Forelimb muscle (tissue), 1 donor: ENCODE data around the gene NEFH. TPM values are rescaled to one million over a fixed set of nuclear protein-coding genes. Genes with fewer than 3 reads are reported as not detected.

Experiments used
- DNase-seq: peaks from one replicate; pipeline ENCODE4 v3.0.0-alpha.2; 2013; ENCODE audit warnings: low read depth
- polyA plus RNA-seq: library from polyadenylated mRNA; unstranded; fragments of 120-200 nt; gene quantifications from one replicate; pipeline ENCODE4 v1.2.1, GENCODE V29; 2013; ENCODE audit not compliant: insufficient read length

NEFH gene
- polyA plus RNA-seq, 1 donor = 1.5 TPM

GRCh38 chr22:29503811-29504372, 23.9 kb downstream of the NEFH start:
- peak; percentile 40 for DNase-seq

GRCh38 chr22:29509298-29509697, 29.3 kb downstream of the NEFH start:
- no peak for DNase-seq

DNA sequence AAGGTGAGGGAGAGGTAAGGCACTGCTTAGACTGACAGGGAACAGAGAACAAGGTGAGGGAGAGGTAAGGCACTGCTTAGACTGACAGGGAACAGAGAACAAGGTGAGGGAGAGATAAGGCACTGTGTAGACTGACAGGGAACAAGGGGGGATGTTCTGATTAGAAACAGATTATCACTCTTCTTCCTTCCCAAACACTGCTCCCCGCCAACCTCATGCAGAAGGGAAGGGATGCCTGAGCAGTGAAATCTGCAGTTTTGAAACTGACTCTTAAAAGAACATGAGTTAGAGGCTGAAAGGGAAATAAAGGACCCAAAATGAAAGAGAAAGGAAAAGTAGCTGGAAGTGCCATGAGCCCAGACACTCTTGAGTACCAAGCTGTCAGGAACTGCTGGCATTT, 29.8 kb downstream of the NEFH start:
- no peak for DNase-seq

GRCh38 chr22:29510542-29510941, 30.5 kb downstream of the NEFH start:
- DNase-seq = no peak

DNA sequence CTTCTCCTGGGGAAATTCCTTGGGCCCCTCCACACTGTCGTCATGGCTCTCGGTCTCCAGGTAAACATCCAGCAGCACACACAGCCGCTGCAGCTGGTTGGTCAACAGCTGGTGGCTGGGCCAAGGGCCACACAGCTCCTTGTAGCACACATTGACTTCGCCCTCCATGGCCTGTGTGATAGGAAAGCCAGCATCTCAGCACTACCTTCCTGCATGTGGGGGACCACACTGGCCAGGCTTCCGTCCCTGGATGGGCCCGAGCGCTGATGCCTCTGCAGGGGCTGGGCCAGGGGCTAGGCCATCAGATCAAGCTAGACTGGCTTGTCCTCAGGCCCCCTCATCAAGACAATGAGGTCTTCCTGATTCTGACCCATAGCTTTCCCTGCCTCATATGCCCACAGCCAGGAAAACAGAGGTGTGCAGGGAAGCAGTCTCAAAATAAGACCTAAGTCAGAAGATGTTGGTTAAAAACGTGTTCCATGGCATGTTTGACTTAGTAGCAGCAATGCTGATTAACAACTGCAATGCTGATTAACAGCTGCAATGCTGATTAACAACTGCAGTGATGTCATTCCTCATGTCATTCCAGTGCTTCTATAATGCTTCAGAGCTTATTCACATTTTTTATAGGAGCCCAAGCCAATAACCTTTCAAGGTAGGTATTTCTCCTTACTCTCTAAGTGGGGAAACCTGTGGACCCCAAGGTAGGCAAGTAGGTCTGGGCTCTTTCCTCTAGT, 31.3 kb downstream of the NEFH start:
- DNase-seq = no peak

DNA sequence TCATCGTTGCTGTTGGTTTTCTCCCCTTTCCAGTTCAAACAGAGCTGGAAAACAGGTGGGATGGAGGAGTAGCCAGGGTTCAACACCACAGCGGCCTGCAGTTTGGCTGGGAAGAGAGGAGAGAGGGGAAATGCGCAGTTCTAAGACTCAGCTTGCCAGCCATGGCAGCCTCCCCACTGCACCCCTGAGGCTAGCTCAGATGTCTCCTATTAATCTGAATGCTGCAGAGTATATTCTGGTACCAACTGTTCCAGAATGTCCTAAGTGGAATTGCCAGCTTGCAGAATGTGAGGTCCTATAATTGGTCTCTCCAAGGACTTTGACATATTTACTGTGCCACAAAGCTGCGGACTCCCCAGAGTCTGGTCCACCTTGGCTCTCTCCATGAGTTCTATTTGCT, 32.0 kb downstream of the NEFH start:
- DNase-seq = no peak

DNA sequence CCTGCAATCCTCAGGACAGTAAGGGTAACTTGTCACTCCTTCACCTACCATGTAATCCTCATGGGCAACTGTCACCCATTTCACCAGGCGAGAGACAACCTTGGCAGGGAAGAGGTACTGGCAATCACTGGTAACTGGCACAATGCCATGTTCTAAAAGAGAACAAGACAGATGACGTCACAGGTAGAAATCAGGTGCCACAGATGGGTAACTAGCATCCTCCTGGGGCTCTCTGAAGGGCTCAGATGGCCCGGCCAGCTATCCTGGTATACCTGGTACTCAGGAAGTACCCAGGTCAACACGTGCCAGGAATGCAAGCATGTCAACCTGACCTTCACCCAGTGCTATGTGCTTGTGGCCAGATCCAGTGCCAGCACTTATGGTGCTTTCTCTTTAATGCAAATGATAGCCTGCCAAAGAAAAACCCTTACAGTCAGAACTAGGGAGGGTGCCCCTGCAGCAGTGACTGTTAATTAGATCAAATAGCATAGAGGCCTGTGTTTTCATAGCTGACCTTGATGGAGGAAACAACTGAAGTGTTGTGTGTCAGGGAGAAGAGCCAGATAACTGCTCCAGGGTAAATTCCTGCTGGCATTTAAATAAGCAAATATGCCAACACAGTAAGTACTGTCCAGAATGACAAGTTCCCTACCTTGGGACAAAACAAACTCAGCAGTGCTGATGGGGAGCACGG, 37.3 kb downstream of the NEFH start:
- DNase-seq = no peak

GRCh38 chr22:29518427-29518826, 38.4 kb downstream of the NEFH start:
- no peak for DNase-seq

DNA sequence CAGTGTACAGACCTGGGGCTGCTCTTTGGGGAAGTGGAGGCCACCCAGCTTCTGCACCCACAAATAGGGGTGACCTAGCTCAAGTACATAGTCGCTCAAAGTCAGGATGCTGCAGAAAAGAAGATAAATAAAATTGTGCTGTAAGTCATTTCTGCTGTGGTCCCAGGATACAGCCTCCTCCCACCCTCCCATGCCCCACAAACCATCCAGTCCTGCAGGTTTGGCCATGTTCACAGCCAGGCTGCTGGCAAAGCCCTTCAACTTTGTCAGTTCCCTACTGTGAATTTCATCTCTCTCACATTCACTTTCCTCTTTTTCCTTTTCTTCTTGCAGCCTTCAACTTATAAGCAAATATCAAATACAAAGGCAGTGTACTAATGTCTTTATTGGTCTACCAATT, 40.0 kb downstream of the NEFH start:
- no peak for DNase-seq

DNA sequence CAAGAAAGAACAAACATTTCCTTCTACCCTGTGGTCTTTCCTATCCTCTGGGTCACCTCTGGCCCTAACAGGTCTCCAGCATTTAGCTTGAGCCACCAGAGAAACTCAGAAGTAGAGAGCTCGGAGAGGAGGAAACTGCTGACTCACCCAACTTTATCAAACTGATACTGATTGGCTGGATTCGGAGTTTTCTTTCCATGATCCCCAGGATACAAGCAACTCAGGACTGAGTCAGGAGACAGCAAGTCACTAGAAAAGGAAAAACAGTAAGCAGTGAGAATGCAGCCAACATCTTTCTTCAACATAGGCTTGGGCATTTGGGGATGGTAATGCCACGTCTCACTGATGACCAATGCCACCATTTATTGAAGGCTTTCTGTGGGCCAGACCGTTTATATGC, 40.8 kb downstream of the NEFH start:
- no peak for DNase-seq

GRCh38 chr22:29521526-29521925, 41.5 kb downstream of the NEFH start:
- DNase-seq = no peak

DNA sequence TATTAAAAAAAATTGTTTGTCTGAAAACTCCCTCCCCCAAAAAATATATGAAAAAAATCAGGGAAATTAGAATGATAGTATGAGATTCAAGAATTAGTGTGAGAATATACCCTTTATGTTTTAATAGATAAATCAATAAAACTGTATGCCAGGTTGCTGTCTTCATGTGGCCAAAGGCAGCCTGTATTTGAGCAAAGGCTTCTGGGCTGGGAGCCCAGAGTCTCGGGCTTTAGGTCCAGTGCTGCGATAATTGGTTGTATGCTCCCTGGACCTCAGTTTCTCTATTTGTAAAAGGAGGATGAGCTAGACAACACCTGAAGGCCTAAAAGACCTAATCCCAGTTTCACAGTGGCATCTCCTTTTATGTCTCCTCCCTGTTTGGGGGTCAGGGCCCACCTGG, 43.7 kb downstream of the NEFH start:
- no peak for DNase-seq

GRCh38 chr22:29524442-29525191, 44.6 kb downstream of the NEFH start:
- no peak for DNase-seq

DNA sequence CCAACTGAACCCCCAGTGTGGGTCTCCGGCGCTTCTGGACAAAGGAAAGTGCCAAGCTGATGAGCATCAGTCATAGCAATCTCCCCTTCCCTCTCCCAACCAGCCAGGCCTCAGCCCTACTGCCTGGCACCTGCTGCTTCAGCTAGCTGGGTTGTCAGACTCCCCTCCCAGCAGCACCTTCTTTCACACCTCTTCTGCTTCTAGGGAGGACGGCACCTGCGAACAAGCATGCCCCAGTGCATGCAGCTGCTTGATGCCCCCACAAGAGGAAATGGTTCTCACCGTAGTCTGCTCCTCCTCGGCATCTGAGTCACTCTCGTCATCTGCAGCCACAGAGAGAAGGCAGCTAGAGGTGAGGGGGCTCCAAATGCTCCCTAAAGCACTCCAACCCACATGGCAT, 48.1 kb downstream of the NEFH start:
- no peak for DNase-seq

- DNase-seq = no peak
These were observed 50.7 kb downstream of the NEFH start for GRCh38 chr22:29530716-29531115.

DNA sequence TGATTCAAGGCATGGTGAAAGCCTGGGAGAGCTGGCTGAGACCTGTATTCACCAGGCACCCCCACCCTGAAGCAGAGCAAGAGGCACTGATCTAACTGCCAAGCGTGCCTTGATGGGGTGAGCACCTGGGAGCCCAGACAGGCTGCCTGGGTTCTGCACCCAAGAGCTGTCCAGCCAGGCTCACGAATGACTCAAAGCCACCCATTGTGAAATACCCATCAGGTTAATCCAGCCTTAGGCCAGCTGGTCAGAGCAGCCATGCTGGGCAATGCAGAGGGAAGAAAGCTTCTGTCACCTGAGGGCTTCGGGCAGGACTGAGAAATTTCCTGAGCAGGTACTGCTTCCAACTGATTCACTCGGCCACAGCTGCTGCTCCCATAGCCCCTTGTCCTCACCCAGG, 51.4 kb downstream of the NEFH start:
- no peak for DNase-seq

- DNase-seq = no peak
These were observed 56.4 kb downstream of the NEFH start for GRCh38 chr22:29536411-29536810.

GRCh38 chr22:29539105-29539504, 59.1 kb downstream of the NEFH start:
- DNase-seq = no peak
